HEK293 (cell line): Measurements from ENCODE around the gene GPR152.

Source experiments
- CTCF ChIA-PET: fragments of 350-600 bp; formaldehyde crosslinking; extraction: SDS; loops from one replicate; lab custom pipeline; 2021; ENCODE audit warnings: antibody characterized with exemption; lab: Yijun Ruan, JAX
- POLR2A ChIA-PET: fragments of 300-600 bp; formaldehyde crosslinking; extraction: SDS; loops from one replicate; lab custom pipeline; 2020; ENCODE audit warnings: antibody characterized with exemption, inconsistent platforms; lab: Yijun Ruan, JAX
- H3K27ac ChIP-seq: fragments of 200-500 bp; sonication (Bioruptor generic); 2 replicates; pipeline ENCODE4 v1.5.1; 2014; ENCODE audit warnings: low read depth, low read length, control low read depth, inconsistent platforms; ENCODE audit errors: extremely low read depth
- H3K36me3 ChIP-seq, 2 experiments: fragments of 200-500 bp in 1 of 2; sonication (Bioruptor generic) in 1 of 2; 1 replicate in 1 of 2; 2 replicates in 1 of 2; pipeline ENCODE4 v1.5.1; 2014 to 2017; ENCODE audit warnings: inconsistent platforms in 2 of 2, low read length in 2 of 2; ENCODE audit not compliant: control insufficient read depth in 2 of 2, insufficient read depth in 1 of 2
- H3K4me1 ChIP-seq: fragments of 200-500 bp; sonication (Bioruptor generic); 2 replicates; pipeline ENCODE4 v1.5.1; 2014; ENCODE audit warnings: mild to moderate bottlenecking, low read length, inconsistent platforms; ENCODE audit not compliant: control insufficient read depth, insufficient read depth
- H3K4me3 ChIP-seq: 2 replicates; pipeline ENCODE4 v1.5.1; 2011; ENCODE audit warnings: low read depth, mild to moderate bottlenecking, control low read depth, low read length, moderate library complexity
- H3K9me3 ChIP-seq: fragments of 200-500 bp; sonication (Bioruptor generic); 2 replicates; pipeline ENCODE4 v1.5.1; 2014; ENCODE audit warnings: low read depth, low read length, inconsistent platforms; ENCODE audit not compliant: control insufficient read depth, insufficient read depth
- BCL6B ChIP-seq: fragments of 450-650 bp; formaldehyde crosslinking; IDR thresholded peaks from 2 replicates; pipeline ENCODE4 v1.5.1; 2017; ENCODE audit warnings: missing biosample characterization, missing genetic modification characterization
- GLIS2 ChIP-seq: fragments of 450-650 bp; formaldehyde crosslinking; IDR thresholded peaks from 2 replicates; pipeline ENCODE4 v1.5.1; 2016; ENCODE audit warnings: missing biosample characterization, missing genetic modification characterization
- IKZF3 ChIP-seq: fragments of 450-650 bp; IDR thresholded peaks from 2 replicates; pipeline ENCODE4 v1.5.0; 2018; ENCODE audit warnings: missing biosample characterization, mild to moderate bottlenecking, missing genetic modification characterization, moderate library complexity
- KLF1 ChIP-seq: fragments of 450-650 bp; formaldehyde crosslinking; IDR thresholded peaks from 2 replicates; pipeline ENCODE4 v1.5.1; 2016; ENCODE audit warnings: missing biosample characterization, missing genetic modification characterization
- KLF8 ChIP-seq: fragments of 450-650 bp; formaldehyde crosslinking; IDR thresholded peaks from 2 replicates; pipeline ENCODE4 v1.5.1; 2016; ENCODE audit warnings: missing biosample characterization, missing genetic modification characterization
- PATZ1 ChIP-seq: fragments of 450-650 bp; formaldehyde crosslinking; IDR thresholded peaks from 2 replicates; pipeline ENCODE4 v1.5.1; 2016; ENCODE audit warnings: missing biosample characterization, missing genetic modification characterization
- SALL2 ChIP-seq: fragments of 450-650 bp; formaldehyde crosslinking; IDR thresholded peaks from 2 replicates; pipeline ENCODE4 v1.5.0; 2017; ENCODE audit warnings: missing biosample characterization, mild to moderate bottlenecking, missing genetic modification characterization, borderline replicate concordance
- SP3 ChIP-seq: fragments of 450-650 bp; formaldehyde crosslinking; IDR thresholded peaks from 2 replicates; pipeline ENCODE4 v1.5.1; 2016; ENCODE audit warnings: missing biosample characterization, missing genetic modification characterization
- YY1 ChIP-seq: fragments of 450-650 bp; formaldehyde crosslinking; IDR thresholded peaks from 2 replicates; pipeline ENCODE4 v1.5.1; 2018; ENCODE audit warnings: missing biosample characterization, missing genetic modification characterization
- YY2 ChIP-seq: fragments of 450-650 bp; formaldehyde crosslinking; IDR thresholded peaks from 2 replicates; pipeline ENCODE4 v1.5.1; 2016; ENCODE audit warnings: missing biosample characterization, missing genetic modification characterization
- ZBTB20 ChIP-seq: fragments of 450-650 bp; formaldehyde crosslinking; IDR thresholded peaks from 2 replicates; pipeline ENCODE4 v1.5.1; 2016; ENCODE audit warnings: missing biosample characterization, missing genetic modification characterization
- ZBTB26 ChIP-seq: fragments of 450-650 bp; formaldehyde crosslinking; optimal IDR thresholded peaks from 2 replicates; pipeline ENCODE3; 2016; ENCODE audit warnings: missing biosample characterization, mild to moderate bottlenecking, missing genetic modification characterization
- ZBTB48 ChIP-seq: fragments of 450-650 bp; formaldehyde crosslinking; IDR thresholded peaks from 2 replicates; pipeline ENCODE4 v1.5.1; 2016; ENCODE audit warnings: missing biosample characterization, missing genetic modification characterization
- ZBTB7A ChIP-seq: fragments of 450-650 bp; formaldehyde crosslinking; IDR thresholded peaks from 2 replicates; pipeline ENCODE4 v1.5.1; 2016; ENCODE audit warnings: low read depth, missing biosample characterization, missing genetic modification characterization
- ZFHX2 ChIP-seq: fragments of 450-650 bp; formaldehyde crosslinking; conservative IDR thresholded peaks from 2 replicates; pipeline ENCODE4 v1.5.1; 2016; ENCODE audit warnings: missing biosample characterization, missing genetic modification characterization
- ZNF155 ChIP-seq: fragments of 450-650 bp; formaldehyde crosslinking; IDR thresholded peaks from 2 replicates; pipeline ENCODE4 v1.5.1; 2016; ENCODE audit warnings: missing biosample characterization, missing genetic modification characterization
- ZNF157 ChIP-seq: fragments of 450-650 bp; formaldehyde crosslinking; IDR thresholded peaks from 2 replicates; pipeline ENCODE4 v1.5.1; 2016; ENCODE audit warnings: missing biosample characterization, missing genetic modification characterization
- ZNF335 ChIP-seq: fragments of 450-650 bp; formaldehyde crosslinking; conservative IDR thresholded peaks from 2 replicates; pipeline ENCODE4 v1.5.1; 2016; ENCODE audit warnings: missing biosample characterization, missing genetic modification characterization
- ZNF398 ChIP-seq: fragments of 450-650 bp; formaldehyde crosslinking; IDR thresholded peaks from 2 replicates; pipeline ENCODE4 v1.5.1; 2017; ENCODE audit warnings: missing biosample characterization, missing genetic modification characterization
- ZNF416 ChIP-seq: fragments of 450-650 bp; formaldehyde crosslinking; IDR thresholded peaks from 2 replicates; pipeline ENCODE4 v1.5.1; 2016; ENCODE audit warnings: missing biosample characterization, missing genetic modification characterization
- ZNF473 ChIP-seq: fragments of 450-650 bp; formaldehyde crosslinking; IDR thresholded peaks from 2 replicates; pipeline ENCODE4 v1.5.1; 2017; ENCODE audit warnings: missing biosample characterization, missing genetic modification characterization
- ZNF501 ChIP-seq: fragments of 450-650 bp; formaldehyde crosslinking; IDR thresholded peaks from 2 replicates; pipeline ENCODE4 v1.5.1; 2016; ENCODE audit warnings: missing biosample characterization, missing genetic modification characterization
- ZNF549 ChIP-seq: fragments of 450-650 bp; IDR thresholded peaks from 2 replicates; pipeline ENCODE4 v1.5.1; 2018; ENCODE audit warnings: missing biosample characterization, missing genetic modification characterization, mild to moderate bottlenecking, inconsistent platforms, moderate library complexity
- ZNF624 ChIP-seq: fragments of 450-650 bp; formaldehyde crosslinking; IDR thresholded peaks from 2 replicates; pipeline ENCODE4 v1.5.1; 2017; ENCODE audit warnings: missing biosample characterization, missing genetic modification characterization
- ZNF639 ChIP-seq: fragments of 450-650 bp; formaldehyde crosslinking; IDR thresholded peaks from 2 replicates; pipeline ENCODE4 v1.5.1; 2016; ENCODE audit warnings: missing biosample characterization, missing genetic modification characterization
- ZNF692 ChIP-seq: fragments of 450-650 bp; formaldehyde crosslinking; IDR thresholded peaks from 2 replicates; pipeline ENCODE4 v1.5.1; 2016; ENCODE audit warnings: missing biosample characterization, missing genetic modification characterization
- ZNF707 ChIP-seq: fragments of 450-650 bp; formaldehyde crosslinking; IDR thresholded peaks from 2 replicates; pipeline ENCODE4 v1.5.1; 2016; ENCODE audit warnings: missing biosample characterization, missing genetic modification characterization
- ZXDB ChIP-seq: fragments of 450-650 bp; formaldehyde crosslinking; IDR thresholded peaks from 2 replicates; pipeline ENCODE4 v1.5.1; 2016; ENCODE audit warnings: missing biosample characterization, missing genetic modification characterization

The GPR152 gene

GRCh38 chr11:67468759-67469507 is 16.4 kb upstream of the GPR152 start, which contains the start of gene TMEM134:
TSS of gene TMEM134 (minus strand) at chr11:67469251. CDS start at chr11:67469192, 59 bp downstream.
- ChIA-PET CTCF (interaction anchor here (1.4 to 1.9 kb wide), 3 partner anchors 68 to 80 kb away, joined by 7 to 10 read pairs (median 10); partner anchors contain the start of gene PPP1CA), POLR2A (interaction anchor here (0.5 to 2.8 kb wide), 11 partner anchors 9 to 115 kb away, joined by 3 to 23 read pairs (median 5); partner anchors contain the start of genes AIP, GSTP1, PITPNM1 and PPP1CA)
- Histone ChIP-seq H3K4me3 (peak within 1 kb of the TSS; percentile 71), H3K36me3 (no peaks in the 10 kb centered on the region), H3K4me1 (no peaks in the 10 kb centered on the region; the same call in 1 of the 2 replicates), H3K9me3 (no peaks in the 10 kb centered on the region), H3K27ac (peak within 1 kb of the TSS; percentile 47; the same call in 1 of the 2 replicates)
- TF ChIP-seq YY2 (tag by site-specific recombination) (0 out of 2 replicates have a peak, but pooled peaks have one; percentile 40), KLF1 (tag by site-specific recombination) (peak; percentile 17; the same call in 1 of the 2 replicates), ZBTB20 (tag by site-specific recombination) (peak; percentile 88), ZBTB48 (tag by site-specific recombination) (peak; percentile 49; the same call in 1 of the 2 replicates), ZFHX2 (tag by site-specific recombination) (0 out of 2 replicates have a peak, but pooled peaks have one; percentile 43), IKZF3 (peak; percentile 39; the same call in 1 of the 2 replicates), SALL2 (no peak), ZXDB (tag by site-specific recombination) (0 out of 2 replicates have a peak, but pooled peaks have one; percentile 43), ZNF473 (no peak), BCL6B (tag by site-specific recombination) (no peak), ZNF639 (no peak), YY1 (tag by site-specific recombination) (peak; percentile 54), ZNF624 (tag by site-specific recombination) (no peak), ZNF501 (0 out of 2 replicates have a peak, but pooled peaks have one; percentile 38), ZNF335 (peak; percentile 69), ZNF707 (tag by site-specific recombination) (no peak), ZNF157 (tag by site-specific recombination) (no peak), ZNF692 (tag by site-specific recombination) (0 out of 2 replicates have a peak, but pooled peaks have one; percentile 20), SP3 (tag by site-specific recombination) (peak; percentile 80), ZNF549 (tag by site-specific recombination) (no peak), KLF8 (tag by site-specific recombination) (peak; percentile 60; the same call in 1 of the 2 replicates), ZBTB26 (tag by site-specific recombination) (peak; percentile 83), ZNF155 (no peak), PATZ1 (tag by site-specific recombination) (peak; percentile 57), ZBTB7A (no peak), ZNF416 (tag by site-specific recombination) (no peak), GLIS2 (tag by site-specific recombination) (peak; percentile 57; the same call in 1 of the 2 replicates), ZNF398 (tag by site-specific recombination) (peak; percentile 19; the same call in 1 of the 2 replicates)
